ENCODE data around the gene FZD4. TPM values are rescaled to one million over a fixed set of nuclear protein-coding genes. Genes with fewer than 3 reads are reported as not detected.

FZD4 gene
- total and polyA plus RNA-seq, 10 of the 15 experiments (the other 5 are each of a cell fraction or from before 2014, with no cell fraction given) = under 0.01 to 0.13 (median 0.01) TPM; not detected in 6

- TF ChIP-seq ATF2 (IDR thresholded peaks at IDR 0.05; ENCODE audit: low read length) = no peak
- TF ChIP-seq MAX (IDR thresholded peaks at IDR 0.05; ENCODE audit: low read depth, low read length) = no peak
- TF ChIP-seq CHD1 (IDR thresholded peaks at IDR 0.05; ENCODE audit: low read depth, low read length) = no peak
- TF ChIP-seq CEBPB (IDR thresholded peaks at IDR 0.05; ENCODE audit: borderline replicate concordance in 1 of 2, low read depth in 2 of 2, low read length in 2 of 2) = no peak
- no peak for TF ChIP-seq RELA (IDR thresholded peaks at IDR 0.05; ENCODE audit: borderline replicate concordance, partially characterized antibody)
- no peak for TF ChIP-seq CREB1 (IDR thresholded peaks at IDR 0.05; ENCODE audit: low read depth)
Observed at GRCh38 chr11:86987679-86988078, 32.5 kb upstream of the FZD4 start (continued).

- H4K20me1 ChIP-seq (ENCODE audit: control insufficient read depth, insufficient read depth) = no peaks in the 10 kb centered on the region
- peaks cover 0 to 2% of the 10 kb centered on the region in 2 experiments; a peak in 1 of 4 replicates for H3K27me3 ChIP-seq (replicated peaks in 1 of 2; ENCODE audit: control insufficient read depth in 2 of 2, insufficient read depth in 2 of 2, low read length in 1 of 2)
- no peak overlapping the region for H3K9ac ChIP-seq (ENCODE audit: control insufficient read depth, insufficient read depth, low read length)
- ChIA-PET SMC1A (ENCODE audit: uncharacterized antibody, unreplicated experiment) (interaction anchor here (1.2 to 1.7 kb wide), 2 partner anchors 11 to 303 kb away, joined by 3 to 4 read pairs; no protein-coding TSS in a partner anchor), RAD21 (ENCODE audit: unreplicated experiment) (no interaction called here), CTCF (interaction anchor here (0.6 to 1.7 kb wide), 2 partner anchors 45 to 937 kb away, joined by 3 to 4 read pairs; no protein-coding TSS in a partner anchor), POLR2A (no interaction called here)
- no TSS peak for BruUV-seq (replicated peaks)
- intact Hi-C loops (cut with micrococcal nuclease; ENCODE audit: unreplicated experiment) = no loop called here
- H3K27ac ChIP-seq (ENCODE audit: control insufficient read depth, insufficient read depth) = no peak overlapping the region
- no peaks in the 10 kb centered on the region for H3K9me3 ChIP-seq (replicated peaks; ENCODE audit: control insufficient read depth, insufficient read depth, low read length)
- H3K4me3 ChIP-seq = no peak overlapping the region
- no peak for TF ChIP-seq HDGF (IDR thresholded peaks at IDR 0.05)
- TF ChIP-seq HCFC1 (IDR thresholded peaks at IDR 0.05; ENCODE audit: low read length) = no peak
- no peak for TF ChIP-seq BHLHE40 (IDR thresholded peaks at IDR 0.05; ENCODE audit: borderline replicate concordance in 1 of 2, low read depth in 2 of 2, low read length in 1 of 2)
- no peak for TF ChIP-seq USF2 (IDR thresholded peaks at IDR 0.05; ENCODE audit: borderline replicate concordance, low read depth, low read length)
- no peak for TF ChIP-seq ZBTB4 (CRISPR knock-in tag; IDR thresholded peaks at IDR 0.05)
- TF ChIP-seq POU2F2 (IDR thresholded peaks at IDR 0.05; ENCODE audit: borderline replicate concordance, low read depth, low read length) = no peak
- no peak for TF ChIP-seq BACH1 (IDR thresholded peaks at IDR 0.05; ENCODE audit: borderline replicate concordance)
- no peak for TF ChIP-seq TCF3 (IDR thresholded peaks at IDR 0.05; ENCODE audit: borderline replicate concordance, insufficient read depth, low read depth, low read length)
- no peak for TF ChIP-seq ATF7 (IDR thresholded peaks at IDR 0.05; ENCODE audit: low read depth)
- no peak for TF ChIP-seq CHD2 (IDR thresholded peaks at IDR 0.05; ENCODE audit: borderline replicate concordance, low read depth, low read length)
- no peak for TF ChIP-seq YBX1 (IDR thresholded peaks at IDR 0.05)
- FAIRE-seq = no peak
- H3K4me1 ChIP-seq (ENCODE audit: control insufficient read depth, insufficient read depth, low read length) = no peaks in the 10 kb centered on the region
- in situ Hi-C loops (cut with MboI) = no loop called here
- no peak for ATAC-seq
- H3K36me3 ChIP-seq (ENCODE audit: control insufficient read depth in 2 of 2, insufficient read depth in 2 of 2, low read length in 1 of 2) = no peaks in the 10 kb centered on the region; a peak in 1 of 4 replicates
- H3K79me2 ChIP-seq (ENCODE audit: control insufficient read depth, insufficient read depth, low read length) = no peaks in the 10 kb centered on the region
- no peak overlapping the region for H3K4me2 ChIP-seq (ENCODE audit: control insufficient read depth, insufficient read depth)
- DNase-seq (ENCODE audit: low read depth, low spot score) = no peak
- WGBS (ENCODE audit: insufficient coverage, insufficient replicate concordance, low lambda C conversion rate, missing lambda C conversion rate) = 37% methylated on average over 4 of the region's 4 CpGs
- H2AFZ ChIP-seq (ENCODE audit: control insufficient read depth, low read depth, low read length) = no peak overlapping the region
Observed at GRCh38 chr11:86984701-86985100, 29.5 kb upstream of the FZD4 start.

Measured in GM12878 (cell line).